Globus pallidus (tissue), 1 donor: ENCODE results near the gene DECR2.
"Not testable (repeated sequence)": the region's sequence is repeated elsewhere in the genome, so short reads cannot be mapped to it uniquely, and the experiment has no call there.

Experiments
- DNase-seq: peaks from one replicate; pipeline ENCODE4 v3.0.0-alpha.2; 2015; ENCODE audit warnings: low spot score

The DECR2 gene

DNA sequence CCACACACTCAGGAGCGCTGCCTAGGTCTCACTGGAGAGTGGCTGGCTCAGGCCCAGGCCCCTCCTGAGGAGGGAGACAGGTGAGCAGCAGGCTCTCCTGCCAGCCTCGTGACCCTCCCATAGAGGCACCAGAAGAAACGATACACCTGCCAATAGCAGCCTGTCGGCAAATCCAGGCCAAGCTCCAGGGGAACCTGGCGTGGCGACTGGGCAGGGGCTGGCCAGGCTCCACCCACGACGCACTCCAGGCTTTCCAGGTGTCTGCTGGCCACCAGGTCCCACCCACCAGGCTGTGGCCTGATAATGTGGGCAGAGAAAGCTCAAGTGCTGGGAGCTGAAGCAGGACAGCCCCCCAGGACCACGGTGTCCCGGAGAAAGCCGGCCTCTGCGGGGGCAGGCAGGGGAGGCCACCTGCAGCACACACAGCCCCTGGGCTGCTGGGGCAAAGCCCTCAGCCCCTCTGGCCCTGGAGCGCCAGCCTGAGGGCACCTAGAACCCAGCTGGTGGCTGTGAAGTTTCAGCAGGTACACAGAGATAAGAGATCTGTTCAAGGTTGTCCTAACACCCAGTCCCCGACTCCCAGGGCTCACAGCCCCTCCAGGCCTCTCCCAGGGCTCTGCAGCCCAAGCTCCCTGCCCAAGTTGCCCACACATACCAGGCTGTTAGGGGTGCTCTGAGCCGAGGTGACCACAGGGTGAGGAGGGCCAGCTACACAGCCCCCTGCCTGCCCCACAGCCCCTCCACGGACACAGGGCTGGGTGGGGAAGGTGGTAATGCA is 22.3 kb upstream of the DECR2 start:
- DNase-seq: no peak

DNA sequence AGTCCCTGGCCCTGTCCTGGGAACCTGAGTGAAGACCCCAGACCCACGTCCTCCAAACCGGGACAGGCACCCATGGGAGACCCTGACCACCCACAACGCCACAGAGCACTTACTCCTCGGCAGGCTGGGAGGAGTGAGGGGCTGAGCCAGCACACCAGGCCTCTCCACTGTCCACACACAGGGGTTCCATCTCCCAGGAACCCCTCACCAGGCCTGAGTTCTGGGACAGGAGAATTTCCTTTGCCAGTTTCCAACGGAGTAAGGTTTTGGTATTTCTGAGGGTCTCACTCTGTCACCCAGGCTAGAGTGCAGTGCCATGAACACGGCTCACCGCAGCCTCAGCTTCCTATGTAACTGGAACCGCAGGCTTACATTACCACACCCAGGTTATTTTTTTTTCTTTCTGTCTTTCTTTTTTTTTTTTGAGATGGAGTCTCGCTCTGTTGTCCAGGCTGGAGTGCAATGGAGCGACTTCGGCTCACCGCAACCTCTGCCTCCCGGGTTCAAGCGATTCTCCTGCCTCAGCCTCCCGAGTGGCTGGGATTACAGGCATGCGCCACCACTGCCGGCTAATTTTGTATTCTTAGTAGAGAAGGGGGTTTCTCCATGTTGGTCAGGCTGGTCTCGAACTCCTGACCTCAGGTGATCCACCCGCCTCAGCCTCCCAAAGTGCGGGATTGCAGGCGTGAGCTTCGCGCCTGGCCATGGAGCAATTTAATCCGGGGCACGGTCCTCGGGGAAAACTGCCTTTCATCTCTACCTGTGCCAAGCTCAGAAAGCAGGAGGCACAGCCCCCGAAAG is 21.5 kb upstream of the DECR2 start:
- no peak for DNase-seq

DNA sequence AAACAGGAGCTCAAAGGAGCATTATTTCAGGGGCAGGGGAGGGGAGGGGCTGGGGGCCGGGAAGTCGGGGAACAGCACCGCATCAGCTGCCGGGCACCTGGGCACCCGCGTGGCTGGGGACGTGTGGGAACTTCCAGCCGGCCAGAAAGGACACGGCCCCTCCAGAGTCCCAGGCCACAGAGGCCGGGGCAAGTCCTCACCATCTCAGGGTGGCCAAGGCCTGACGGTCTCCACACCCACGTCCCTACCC is 21.0 kb upstream of the DECR2 start:
- no peak for DNase-seq

DNA sequence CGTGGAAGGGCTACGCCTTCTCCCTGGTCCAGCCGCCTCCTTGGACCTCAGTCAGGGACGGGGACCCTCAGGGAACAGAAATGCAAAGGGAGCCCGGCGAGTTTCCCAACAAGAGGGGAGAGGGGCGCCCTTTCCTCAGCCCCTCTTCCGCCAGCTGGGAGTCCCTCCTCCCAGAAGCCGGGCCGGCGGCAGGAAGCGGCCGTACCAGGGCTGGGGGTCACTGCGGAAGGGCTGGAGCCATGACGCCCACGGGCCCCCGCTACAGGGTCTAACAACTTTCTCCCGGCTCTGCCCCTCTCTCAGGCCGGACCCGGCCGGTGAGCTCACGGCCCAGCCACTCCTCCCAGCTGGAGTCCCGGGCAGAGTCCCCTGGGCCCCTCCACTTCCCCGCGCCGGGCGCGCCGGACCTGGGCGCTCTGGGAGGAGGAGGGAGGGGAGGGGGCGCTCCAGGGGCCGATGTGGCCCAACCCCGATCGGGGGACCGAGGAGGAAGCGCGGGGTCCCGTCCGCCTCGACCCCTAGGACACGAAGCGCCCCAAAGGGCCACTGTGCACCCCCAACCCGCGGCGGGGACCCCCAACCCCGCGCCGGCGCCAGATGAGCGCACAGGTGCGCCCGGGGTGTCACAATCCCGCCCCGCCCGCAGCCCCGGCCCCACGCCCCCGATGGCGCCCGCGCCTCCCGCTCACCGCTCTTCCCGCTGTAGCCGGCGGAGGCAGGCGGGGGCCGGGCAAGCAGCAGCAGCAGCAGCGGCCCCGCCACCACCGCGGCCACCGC is 20.5 kb upstream of the DECR2 start:
- no peak for DNase-seq

DNA sequence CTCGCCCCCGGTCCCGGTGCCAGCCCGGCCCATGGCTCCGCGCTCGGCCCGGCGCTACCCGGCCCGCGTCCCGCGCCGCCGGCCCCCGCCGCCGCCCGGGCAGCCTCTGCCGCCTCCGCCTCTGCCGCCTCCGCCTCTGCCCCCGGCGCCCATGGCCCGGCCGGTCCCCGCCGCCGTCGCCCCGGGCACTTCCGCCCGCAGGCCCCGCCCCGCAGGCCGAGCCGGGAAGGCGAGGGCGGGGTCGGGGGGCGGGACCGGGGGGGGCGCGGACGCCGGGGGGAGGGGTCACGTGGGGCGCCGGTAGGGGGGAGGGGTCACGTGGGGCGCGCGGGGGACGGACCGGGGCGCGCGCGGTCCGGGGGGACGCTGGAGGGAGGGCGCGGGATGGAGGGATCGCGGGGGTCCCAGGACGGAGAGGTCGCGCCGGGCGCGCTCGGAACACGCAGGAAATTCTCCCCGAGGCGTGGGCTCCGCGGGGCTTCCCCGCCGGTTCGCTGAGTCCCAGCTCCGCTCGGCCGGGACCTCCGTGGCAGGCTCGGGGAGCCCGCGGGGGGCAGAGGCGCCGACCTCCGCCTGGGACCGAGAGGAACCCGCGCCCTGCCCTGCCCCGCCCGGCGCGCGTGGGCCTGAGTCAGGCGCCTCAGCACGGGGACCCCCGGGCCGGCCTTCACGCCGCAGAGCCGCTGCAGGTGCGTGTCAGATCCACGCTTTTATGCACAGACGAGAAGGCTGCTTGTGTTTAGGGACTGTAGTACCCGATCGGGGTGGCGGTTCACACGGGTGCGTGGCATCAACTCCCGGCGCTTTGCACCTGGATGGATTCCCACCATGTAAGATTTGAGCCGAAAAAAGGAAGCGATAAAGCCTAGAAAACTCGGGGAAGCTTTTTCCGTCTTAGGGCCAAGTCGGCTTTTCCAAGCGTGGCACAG is 19.6 kb upstream of the DECR2 start, which contains the start of gene PGAP6:
Gene PGAP6 (minus strand): TSS at position 190 of the 929 bp plus-strand sequence. CDS start 157 bp downstream, at position 33.
- DNase-seq: peak; percentile 77

DNA sequence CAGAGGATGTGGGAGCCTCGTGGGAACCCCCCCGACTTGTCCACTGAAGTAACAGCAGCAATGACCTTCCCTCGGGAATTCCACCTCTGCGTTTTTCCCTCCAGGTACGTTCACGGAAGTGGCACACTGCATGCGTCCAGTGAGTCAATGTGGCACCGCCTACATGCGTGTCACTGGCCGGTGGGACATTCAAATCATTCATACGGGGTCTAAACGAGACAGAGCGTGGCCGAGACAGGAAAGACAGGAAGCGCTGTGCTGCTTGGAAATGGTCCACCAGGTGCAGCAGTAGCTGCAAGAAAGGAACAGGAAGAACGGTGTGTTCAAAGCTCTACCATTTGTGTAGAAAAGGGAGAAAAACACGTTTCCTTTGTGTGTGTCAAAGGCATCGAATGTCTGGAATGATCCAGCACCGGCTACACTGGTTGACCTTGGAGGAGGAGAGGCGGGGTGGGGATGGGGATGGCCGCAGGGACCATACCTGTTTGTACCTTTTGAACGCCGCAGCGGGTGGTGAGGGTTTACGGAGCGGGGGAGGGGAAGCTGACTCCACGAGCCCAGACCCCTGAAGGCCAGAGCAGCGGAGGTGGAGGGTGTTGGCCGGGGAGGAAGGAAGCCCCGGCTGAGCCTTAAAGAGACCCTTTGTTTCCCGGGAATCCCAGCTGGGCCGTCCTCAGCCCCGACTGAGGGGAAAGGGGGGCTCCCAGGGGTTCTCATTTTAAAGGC is 18.2 kb upstream of the DECR2 start:
- no peak for DNase-seq

DNA sequence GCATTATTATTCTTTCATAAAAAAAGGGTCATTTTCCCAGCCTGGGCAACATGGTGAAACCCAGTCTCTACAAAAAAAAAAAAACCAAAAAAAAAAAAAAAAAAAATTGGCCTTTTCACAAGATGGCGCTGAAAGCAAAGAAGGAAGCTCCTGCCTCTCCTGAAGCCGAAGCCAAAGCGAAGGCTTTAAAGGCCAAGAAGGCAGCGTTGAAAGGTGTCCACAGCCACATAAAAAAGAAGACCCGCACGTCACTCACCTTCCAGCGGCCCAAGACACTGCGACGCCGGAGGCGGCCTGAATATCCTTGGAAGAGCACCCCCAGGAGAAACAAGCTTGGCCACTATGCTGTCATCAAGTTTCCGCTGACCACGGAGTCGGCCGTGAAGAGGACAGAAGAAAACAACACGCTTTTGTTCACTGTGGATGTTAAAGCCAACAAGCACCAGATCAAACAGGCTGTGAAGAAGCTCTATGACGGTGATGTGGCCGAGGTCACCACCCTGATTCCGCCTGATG is 15.0 kb upstream of the DECR2 start:
- DNase-seq: peak; percentile 81

DNA sequence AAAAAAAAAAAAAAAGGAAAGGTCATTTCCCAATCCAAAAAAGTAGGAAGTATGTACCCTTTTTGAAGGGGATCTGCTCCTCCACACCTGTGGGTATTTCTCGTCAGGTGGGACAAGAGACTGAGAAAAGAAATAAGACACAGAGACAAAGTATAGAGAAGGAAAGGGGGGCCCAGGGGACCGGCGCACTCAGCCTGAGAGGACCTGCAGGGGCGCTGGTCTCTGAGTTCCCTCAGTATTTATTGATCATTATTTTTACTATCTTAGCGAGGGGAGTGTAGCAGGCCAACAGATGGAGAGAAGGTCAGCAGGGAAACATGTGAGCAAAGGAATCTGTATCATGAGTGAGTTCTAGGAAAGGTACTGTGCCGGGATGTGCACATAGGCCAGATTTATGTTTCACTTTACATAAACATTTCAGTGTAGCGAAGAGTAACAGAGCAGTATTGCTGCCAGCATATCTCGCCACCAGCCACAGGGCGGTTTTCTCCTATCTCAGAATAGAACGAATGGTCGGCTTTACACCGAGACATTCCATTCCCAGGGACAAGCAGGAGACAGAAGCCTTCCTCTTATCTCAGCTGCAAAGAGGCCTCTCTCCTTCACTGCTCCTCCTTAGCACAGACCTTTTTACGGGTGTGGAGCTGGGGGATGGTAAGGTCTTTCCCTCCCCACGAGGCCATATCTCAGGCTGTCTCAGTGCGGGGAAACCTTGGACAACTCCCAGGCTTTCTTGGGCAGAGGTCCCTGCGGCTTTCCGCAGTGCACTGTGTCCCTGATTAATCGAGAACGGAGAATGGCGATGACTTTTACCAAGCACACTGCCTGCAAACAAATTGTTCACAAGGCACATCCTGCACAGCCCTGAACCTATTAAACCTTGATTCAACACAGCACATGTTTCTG is 13.7 kb upstream of the DECR2 start:
- not testable (repeated sequence) for DNase-seq

DNA sequence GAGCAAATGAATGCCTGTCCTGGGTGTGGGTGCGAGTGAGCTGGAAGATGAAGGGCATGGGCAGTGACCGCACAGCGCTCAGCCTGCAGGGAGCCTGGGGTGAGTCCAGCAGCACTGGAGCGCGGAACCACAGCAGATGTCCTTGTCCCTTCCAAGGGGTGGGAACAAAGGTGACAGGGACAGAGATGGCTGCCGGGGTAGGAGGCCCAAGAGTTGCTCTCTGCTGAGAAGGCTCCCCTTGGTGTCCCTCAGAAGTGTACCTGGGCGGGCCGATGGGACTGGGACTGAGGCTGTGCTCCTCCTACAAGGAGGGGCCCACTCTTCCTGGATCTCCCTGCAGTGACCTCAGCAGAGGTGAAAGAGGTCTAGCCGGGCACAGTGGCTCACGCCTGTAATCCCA is 12.3 kb upstream of the DECR2 start:
- no peak for DNase-seq

DNA sequence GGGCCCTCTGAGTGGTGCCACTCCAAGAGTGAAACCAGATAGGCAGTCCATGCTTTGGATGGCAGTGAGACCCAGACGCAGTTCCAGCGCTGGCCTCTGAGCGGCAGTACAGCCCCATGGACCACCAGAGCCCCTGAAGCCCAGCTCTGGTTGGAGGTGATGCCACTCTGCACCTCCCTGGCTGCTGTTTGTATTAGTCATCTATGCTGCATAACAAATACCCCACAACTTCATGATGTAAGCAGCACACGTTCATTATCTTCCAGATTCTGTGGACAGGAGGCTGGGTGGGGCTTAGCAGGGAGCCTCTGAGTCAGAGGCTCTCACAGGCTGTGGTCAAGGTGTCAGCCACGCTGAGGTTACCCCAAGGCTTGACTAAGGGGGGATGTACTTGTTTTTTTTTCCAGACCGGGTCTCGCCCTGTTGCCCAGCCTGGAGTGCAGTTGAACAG is 9.8 kb upstream of the DECR2 start:
- DNase-seq: no peak

DNA sequence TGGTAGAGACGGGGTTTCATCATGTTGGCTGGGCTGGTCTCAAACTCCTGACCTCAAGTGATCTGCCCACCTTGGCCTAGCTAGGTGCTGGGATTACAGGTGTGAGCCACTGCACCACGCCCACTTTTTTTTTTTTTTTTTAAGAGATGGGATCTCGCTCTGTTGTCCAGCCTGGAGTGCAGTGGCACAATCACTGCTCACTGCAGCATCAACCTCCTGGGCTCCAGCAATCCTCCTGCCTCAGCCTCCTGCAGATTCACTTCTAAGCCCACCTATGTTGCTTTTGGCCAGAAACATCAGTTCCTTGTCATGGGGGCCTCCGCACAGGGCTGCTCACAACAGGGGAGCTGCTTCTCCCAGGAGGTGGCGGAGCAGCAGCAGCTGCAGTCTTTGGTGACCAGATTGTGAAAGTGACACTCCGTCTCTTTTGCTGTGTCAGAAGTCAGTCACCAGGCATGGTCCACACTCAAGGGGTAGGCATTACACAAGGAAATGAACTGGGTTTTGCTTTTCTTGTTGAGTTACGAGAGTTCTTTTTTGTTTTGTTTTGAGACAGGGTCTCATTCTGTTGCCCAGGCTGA is 9.1 kb upstream of the DECR2 start:
- DNase-seq: no peak

DNA sequence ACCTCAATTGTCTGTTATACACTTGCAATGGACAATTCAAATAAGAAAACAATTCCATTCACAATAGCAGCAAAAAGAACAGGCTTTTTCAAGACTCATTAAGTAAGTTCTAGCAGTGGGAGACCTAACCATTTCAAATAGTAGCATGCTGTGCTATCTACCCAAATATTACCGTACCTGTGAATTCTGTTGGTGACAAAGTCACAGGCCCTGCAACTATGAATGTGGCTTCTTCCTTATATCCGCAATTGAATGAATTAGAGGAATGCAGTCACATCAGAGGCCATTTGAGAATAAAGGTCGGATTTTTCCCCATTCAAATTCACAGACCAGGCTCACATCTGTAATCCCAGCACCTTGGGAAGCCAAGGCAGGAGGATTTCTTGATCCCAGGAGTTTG is 5.5 kb upstream of the DECR2 start:
- peak; percentile 69 for DNase-seq

DNA sequence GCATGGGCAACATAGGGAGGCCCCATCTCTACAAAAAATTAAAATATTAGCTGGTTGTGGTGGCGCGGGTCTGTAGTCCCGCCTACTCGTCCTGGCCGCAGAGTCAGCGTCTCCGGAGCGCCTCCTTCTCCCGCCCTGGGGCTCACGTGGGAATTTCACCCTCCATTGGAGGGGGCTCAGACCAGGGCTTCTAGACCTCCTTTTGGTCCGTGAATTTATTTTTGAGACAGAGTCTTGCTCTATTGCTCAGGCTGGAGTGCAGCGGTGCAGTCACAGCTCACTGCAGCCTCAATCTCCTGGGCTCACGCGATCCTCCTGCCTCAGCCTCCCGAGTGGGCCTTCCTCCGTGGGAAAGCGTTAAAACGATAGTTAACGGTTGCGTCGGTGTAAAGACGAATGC is 5.1 kb upstream of the DECR2 start:
- no peak for DNase-seq

DNA sequence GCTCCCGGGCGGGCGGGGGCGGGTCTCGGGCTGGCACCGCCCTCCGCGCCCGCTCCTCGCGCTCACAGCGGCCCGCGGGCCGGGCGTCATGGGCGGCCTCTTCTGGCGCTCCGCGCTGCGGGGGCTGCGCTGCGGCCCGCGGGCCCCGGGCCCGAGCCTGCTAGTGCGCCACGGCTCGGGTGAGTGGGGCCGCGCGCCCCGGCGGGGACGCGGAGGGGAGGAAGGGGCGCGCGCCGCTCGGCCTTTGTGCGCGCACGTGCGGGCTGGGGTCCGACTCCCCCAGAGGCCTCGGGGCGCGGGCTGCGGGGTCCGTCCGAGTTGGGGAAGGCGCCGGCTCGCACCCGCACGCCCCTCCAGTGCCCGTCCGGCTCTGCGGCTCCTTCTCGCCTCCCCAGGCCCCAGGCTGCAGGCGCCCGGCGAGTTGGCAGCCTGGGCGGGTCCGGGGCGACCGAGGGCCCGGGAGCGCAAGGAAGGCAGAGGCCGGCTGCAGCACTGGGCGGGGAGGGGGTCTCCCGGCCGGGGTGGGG is 4.5 kb upstream of the DECR2 start, which contains the start of gene NME4:
Gene NME4 (plus strand): TSS at position 65 of the 527 bp plus-strand sequence. CDS start 24 bp downstream, at position 89.
- no peak for DNase-seq

DNA sequence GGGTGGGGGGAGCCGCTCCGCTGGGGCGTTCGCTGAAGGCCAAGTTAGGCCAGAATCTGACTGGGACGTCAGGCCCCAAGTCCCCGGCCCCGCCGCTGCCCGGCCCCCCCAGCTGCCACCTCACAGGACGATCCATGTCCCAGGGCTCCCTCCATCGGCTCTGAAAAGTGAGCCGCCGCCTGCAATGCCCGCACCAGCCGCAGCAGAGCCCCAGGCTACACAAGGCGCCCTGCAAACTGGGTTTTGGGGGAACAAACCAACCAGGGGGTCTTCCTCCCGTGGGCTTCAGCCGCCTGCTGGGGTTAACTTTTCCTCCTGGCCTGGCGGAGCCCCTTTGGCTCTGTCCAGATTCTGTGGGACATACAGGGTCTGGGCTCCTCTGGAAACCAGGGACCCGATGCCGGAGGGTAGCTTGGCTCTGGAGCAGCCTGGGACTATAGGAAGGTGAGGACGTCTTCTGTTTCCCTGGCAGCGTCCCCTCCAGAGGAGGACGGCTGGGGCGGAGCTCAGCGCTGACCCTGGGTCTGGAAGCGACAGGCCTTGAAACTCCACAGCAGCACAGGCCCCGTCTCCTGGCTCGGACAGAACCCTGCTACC is 3.9 kb upstream of the DECR2 start:
- DNase-seq: no peak

DNA sequence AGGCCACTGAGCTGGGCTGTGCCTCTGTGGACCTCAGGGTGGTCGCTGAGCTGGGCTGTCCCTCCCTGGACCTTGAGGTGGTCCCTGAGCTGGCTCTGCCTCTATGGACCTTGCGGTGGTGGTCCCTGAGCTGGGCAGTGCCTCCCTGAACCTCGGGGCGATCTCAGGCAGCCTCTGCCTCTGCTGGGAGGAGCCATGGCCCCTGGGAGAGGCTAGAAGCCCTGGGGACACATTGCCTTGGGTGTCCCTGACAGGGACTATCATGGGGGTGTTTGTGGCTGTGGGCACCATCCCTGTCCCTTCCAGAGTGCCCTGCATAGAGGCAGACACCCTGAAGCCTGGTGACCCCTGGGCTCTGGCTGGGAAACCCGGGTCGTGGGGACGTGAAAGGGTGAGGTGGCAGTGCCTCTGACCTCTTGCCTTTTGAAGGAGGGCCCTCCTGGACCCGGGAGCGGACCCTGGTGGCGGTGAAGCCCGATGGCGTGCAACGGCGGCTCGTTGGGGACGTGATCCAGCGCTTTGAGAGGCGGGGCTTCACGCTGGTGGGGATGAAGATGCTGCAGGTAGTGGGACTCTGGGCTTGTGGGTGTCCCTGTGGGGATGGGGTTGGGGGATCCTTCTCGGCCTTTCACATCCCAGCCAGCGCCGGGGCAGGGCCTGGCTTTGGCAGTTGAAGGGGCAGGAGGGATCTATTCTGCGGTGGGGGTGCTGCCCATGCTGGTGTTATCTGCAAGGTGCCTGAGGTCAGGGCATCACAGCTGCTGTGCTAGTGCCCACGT is 2.9 kb upstream of the DECR2 start:
- no peak for DNase-seq

DNA sequence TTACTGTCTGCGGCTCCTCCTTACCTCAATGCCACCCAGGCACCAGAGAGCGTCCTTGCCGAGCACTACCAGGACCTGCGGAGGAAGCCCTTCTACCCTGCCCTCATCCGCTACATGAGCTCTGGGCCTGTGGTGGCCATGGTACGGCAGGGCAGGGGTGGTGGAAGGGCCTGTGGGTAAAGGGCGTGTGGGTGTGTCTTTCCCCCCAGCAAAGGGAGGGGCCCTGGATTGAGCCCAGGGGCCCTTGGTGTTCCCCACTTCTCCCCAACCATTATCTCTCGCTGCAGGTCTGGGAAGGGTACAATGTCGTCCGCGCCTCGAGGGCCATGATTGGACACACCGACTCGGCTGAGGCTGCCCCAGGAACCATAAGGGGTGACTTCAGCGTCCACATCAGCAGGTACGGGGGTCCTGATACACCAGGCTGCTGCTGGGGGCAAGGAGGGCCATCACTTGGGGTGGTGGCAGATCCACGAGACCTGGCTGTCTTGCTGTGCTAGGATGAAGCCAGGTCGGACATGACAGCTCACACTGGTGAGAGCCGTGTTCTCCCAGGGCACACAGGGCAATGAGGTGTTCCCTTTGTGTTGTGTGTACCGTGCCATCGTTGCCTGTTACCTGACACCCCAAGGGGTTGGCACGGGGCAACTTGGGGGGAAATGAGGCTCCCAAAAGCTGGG is 2.2 kb upstream of the DECR2 start:
- DNase-seq: no peak
